ENCODE results near the gene MGAT2. TPM values are rescaled to one million over a fixed set of nuclear protein-coding genes. Genes with fewer than 3 reads are reported as not detected.
A peak's percentile ranks its signal among the peaks of the same experiment; 100 is the strongest.

Gene MGAT2
- total RNA-seq, 2 experiments from 2014 or later, result 30.2 to 32.7 TPM

DNA sequence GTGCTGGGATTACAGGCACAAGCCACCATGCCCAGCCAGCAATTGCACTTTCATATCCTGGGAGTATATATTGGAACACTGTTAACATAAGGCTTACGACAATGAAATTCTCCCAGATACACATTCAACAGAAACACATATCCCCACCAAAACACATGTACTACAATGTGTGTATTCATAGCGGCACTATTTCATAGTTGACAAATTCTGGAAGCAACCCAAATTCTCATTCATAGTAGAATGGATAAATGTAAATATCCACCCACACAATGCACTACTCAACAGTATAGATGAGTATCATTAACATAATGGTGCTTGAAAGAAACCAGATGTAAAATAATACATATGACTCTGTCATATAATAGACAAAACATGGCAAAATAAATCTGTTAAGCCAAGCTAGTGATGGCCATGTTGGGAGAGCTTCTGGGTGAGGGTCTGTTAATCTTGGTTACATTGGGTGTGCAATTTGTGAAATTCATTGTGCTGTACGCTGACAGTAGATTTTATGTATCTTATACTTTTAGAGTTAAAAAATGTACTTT is 17.0 kb downstream of the MGAT2 start:
- peak overlapping the region; percentile 5 for H3K4me3 Mint-ChIP-seq
- no peak overlapping the region for H3K27ac Mint-ChIP-seq
- TF ChIP-seq, protein P1, sequence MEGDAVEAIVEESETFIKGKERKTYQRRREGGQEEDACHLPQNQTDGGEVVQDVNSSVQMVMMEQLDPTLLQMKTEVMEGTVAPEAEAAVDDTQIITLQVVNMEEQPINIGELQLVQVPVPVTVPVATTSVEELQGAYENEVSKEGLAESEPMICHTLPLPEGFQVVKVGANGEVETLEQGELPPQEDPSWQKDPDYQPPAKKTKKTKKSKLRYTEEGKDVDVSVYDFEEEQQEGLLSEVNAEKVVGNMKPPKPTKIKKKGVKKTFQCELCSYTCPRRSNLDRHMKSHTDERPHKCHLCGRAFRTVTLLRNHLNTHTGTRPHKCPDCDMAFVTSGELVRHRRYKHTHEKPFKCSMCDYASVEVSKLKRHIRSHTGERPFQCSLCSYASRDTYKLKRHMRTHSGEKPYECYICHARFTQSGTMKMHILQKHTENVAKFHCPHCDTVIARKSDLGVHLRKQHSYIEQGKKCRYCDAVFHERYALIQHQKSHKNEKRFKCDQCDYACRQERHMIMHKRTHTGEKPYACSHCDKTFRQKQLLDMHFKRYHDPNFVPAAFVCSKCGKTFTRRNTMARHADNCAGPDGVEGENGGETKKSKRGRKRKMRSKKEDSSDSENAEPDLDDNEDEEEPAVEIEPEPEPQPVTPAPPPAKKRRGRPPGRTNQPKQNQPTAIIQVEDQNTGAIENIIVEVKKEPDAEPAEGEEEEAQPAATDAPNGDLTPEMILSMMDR (IDR thresholded peaks at IDR 0.05), result no peak
- intact Hi-C loops (cut with micrococcal nuclease), result no loop called here
- POLR2A ChIA-PET, result interaction anchor here (0.6 kb wide), 1 partner anchor 56 kb away, joined by 3 read pairs; no protein-coding TSS in a partner anchor
- DNase-seq (no peak), ATAC-seq (no peak)
- no peaks in the 10 kb centered on the region for H3K27me3 Mint-ChIP-seq
- H3K4me1 Mint-ChIP-seq (ENCODE audit: low read depth), result peaks cover 44% of the 10 kb centered on the region
- peaks cover 58% of the 10 kb centered on the region for H3K36me3 Mint-ChIP-seq (ENCODE audit: low read depth)
- H3K9me3 Mint-ChIP-seq, result no peaks in the 10 kb centered on the region
- CTCF ChIA-PET, result interaction anchor here (1.0 to 2.2 kb wide), 2 partner anchors 17 to 214 kb away, joined by 4 to 9 read pairs; partner anchors contain the start of genes MGAT2, NEMF and RPL36AL

DNA sequence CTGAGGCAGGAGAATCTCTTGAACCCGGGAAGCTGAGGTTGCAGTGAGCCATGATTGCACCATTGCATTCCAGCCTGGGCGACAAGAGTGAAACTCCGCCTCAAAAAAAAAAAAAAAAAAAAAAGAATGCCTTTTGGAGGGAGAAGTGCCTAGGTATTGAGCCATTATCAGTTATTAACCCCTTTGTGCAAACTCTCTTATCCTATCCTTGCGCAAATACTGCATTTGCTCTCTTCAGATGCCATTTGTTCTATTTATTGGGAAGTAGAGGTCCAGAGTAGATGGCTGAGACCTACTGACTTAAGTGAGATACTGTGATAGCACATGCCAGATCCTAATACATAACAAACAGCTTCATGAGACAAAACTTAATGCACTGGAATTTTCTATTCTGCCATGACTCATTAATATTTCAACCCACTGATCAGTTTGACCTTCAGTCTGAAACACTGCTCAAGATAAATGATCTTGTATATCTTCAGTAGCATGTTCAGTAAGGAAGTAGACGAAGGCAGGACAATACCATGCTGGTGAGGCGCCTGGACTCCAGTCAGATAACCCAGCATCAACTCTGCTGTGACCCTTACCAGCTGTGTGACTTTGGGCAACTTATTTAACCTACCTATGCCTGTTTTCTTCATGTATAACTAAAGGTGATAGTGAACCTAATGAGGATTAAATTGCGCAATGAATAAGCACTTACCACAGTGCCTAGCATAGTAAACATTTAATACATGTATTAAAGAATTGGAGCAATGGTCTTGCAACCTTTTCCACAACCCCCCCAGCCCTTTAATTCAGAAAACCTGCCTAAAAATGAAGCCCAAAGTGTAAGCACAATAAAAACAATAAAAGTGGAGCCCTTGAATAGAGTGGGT is 20.2 kb downstream of the MGAT2 start:
- no peak overlapping the region for H3K4me3 Mint-ChIP-seq
- peaks cover 50% of the 10 kb centered on the region for H3K36me3 Mint-ChIP-seq (ENCODE audit: low read depth)
- CTCF ChIA-PET, result interaction anchor here (1.0 kb wide), 1 partner anchor 39 kb away, joined by 3 read pairs; no protein-coding TSS in a partner anchor
- H3K27me3 Mint-ChIP-seq, result no peaks in the 10 kb centered on the region
- H3K4me1 Mint-ChIP-seq (ENCODE audit: low read depth), result peaks cover 49% of the 10 kb centered on the region
- DNase-seq, result no peak
- intact Hi-C loops (cut with micrococcal nuclease), result no loop called here
- H3K9me3 Mint-ChIP-seq, result no peaks in the 10 kb centered on the region
- TF ChIP-seq, protein P1 (IDR thresholded peaks at IDR 0.05), result no peak
- peak overlapping the region; percentile 32 for H3K27ac Mint-ChIP-seq
- ATAC-seq, result no peak
- POLR2A ChIA-PET, result interaction anchor here (1.0 to 1.3 kb wide), 3 partner anchors 20 to 54 kb away, joined by 3 read pairs; partner anchors contain the start of genes MGAT2, RPL36AL and RPS29

DNA sequence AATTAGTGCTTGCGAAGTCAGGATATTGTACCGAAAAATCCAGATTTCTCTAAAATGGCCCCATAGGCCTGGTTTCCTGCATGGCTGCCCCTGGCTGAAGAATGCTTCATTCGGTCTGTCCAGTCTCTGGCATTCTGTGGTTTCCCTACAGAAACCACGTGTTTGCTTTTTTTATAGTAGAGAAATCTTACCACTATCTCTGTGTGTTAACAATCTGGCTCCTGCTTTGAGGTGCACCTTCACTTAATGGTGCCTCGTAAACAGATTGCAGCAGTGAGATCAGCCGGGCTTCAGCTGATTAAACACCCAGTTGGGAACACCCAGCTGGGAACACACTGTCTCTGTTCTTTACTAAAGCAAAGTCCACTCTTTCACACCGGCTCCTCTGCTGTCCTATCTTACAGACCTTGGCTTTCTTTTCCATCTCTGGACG is 21.1 kb downstream of the MGAT2 start:
- ChIA-PET POLR2A (interaction anchor here (0.7 to 0.9 kb wide), 2 partner anchors 43 to 190 kb away, joined by 3 read pairs; partner anchors contain the start of gene LRR1), CTCF (interaction anchor here (1.0 kb wide), 1 partner anchor 40 kb away, joined by 3 read pairs; no protein-coding TSS in a partner anchor)
- Mint-ChIP-seq H3K9me3 (no peaks in the 10 kb centered on the region), H3K36me3 (ENCODE audit: low read depth) (peaks cover 43% of the 10 kb centered on the region), H3K27ac (peak overlapping the region; percentile 56), H3K27me3 (no peaks in the 10 kb centered on the region), H3K4me3 (no peak overlapping the region), H3K4me1 (ENCODE audit: low read depth) (peaks cover 44% of the 10 kb centered on the region)
- no peak for ATAC-seq
- intact Hi-C loops (cut with micrococcal nuclease), result no loop called here
- TF ChIP-seq, protein P1 (IDR thresholded peaks at IDR 0.05), result no peak
- DNase-seq, result no peak

DNA sequence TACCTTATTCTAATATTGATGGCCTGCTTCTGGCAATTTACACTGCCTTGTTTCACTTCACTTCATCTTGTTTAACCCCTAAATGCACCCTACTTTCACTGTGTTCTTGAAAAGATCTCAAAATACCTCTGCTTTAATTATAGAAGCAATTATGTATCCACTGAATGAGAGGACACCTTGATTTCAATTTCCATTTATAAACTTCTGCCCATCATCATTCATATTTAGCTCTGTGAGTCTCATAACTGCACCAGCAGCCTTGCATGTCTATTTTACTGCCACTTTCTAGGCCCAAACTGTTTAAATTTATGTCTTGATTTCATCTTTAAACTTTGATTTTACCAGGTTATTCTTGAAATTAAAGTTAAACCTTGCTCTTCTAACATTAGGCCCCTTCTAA is 21.6 kb downstream of the MGAT2 start:
- Mint-ChIP-seq H3K27ac (peak overlapping the region; percentile 56), H3K9me3 (no peaks in the 10 kb centered on the region), H3K4me1 (ENCODE audit: low read depth) (peaks cover 40% of the 10 kb centered on the region), H3K27me3 (no peaks in the 10 kb centered on the region), H3K36me3 (ENCODE audit: low read depth) (peaks cover 43% of the 10 kb centered on the region), H3K4me3 (no peak overlapping the region)
- no peak for DNase-seq
- ChIA-PET POLR2A (interaction anchor here (0.9 kb wide), 1 partner anchor 43 kb away, joined by 3 read pairs; the partner anchor contains the start of gene LRR1), CTCF (interaction anchor here (0.6 kb wide), 1 partner anchor 70 kb away, joined by 3 read pairs; no protein-coding TSS in a partner anchor)
- intact Hi-C loops (cut with micrococcal nuclease), result no loop called here
- no peak for ATAC-seq
- TF ChIP-seq, protein P1 (IDR thresholded peaks at IDR 0.05), result no peak
